DMS53 treated with DMSO at 0.1 percent for 48 hours (cell line): ENCODE measurements around the gene CARD14.
"Not testable (repeated sequence)": the region's sequence is repeated elsewhere in the genome, so short reads cannot be mapped to it uniquely, and the experiment has no call there.

ENCODE experiments used
- DNase-seq: peaks from one replicate; lab custom pipeline; 2025; ENCODE audit not compliant: unreplicated experiment; lab: John Stamatoyannopoulos, UW

CARD14 gene

GRCh38 chr17:80248001-80248893 is 78.4 kb downstream of the CARD14 start:
- no peak for DNase-seq

GRCh38 chr17:80248894-80249710 is 79.3 kb downstream of the CARD14 start:
- DNase-seq = no peak

GRCh38 chr17:80251966-80252365 is 82.1 kb downstream of the CARD14 start:
- no peak for DNase-seq

DNA sequence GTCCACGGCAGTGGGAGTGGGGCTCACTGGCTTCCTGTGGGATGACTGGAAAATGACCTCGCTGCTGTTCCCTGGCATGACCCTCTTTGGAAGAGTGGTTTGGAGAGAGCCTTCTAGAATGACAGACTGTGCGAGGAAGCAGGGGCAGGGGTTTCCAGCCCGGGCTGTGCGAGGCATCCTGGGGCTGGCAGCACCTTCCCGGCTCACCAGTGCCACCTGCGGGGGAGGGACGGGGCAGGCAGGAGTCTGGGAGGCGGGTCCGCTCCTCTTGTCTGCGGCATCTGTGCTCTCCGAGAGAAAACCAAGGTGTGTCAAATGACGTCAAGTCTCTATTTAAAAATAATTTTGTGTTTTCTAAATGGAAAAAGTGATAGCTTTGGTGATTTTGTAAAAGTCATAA is 83.0 kb downstream of the CARD14 start:
- DNase-seq = peak; percentile 59

DNA sequence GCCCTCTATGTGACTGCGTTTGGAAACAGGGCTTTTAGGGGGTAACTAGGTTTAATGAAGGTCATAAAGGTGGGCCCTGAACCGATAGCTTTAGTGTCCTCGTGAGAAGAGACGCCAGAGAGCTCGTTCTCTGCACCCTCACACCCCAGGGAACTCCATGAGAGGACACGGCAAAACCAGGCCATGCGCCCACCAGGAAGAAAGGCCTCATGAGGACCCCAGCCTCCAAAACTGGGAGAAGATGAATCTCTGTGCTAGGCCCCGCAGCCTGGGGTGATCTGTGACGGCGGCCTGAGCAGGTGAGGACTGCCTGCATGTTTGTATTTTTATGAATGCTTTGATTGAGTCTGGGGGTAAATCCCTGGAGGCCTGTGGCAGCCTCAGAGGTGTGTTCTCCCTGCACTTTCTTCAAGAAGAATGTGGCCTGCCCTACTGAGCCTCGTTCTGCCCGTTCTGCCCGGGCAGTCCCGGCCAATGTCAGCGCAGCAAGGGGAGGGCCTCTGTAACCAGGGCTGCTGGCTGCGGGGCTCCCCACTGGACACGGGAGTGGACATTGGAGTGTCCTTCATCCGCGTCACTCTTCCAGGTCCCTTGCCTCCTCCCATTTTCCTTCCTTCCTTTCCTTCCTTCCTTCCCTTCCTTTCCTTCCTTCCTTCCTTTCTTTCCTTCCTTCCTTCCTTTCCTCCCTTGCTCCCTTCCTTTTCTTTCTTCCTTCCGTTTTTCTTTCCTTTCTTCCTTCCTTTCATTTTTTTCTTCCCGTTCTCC is 84.0 kb downstream of the CARD14 start:
- DNase-seq = no peak

DNA sequence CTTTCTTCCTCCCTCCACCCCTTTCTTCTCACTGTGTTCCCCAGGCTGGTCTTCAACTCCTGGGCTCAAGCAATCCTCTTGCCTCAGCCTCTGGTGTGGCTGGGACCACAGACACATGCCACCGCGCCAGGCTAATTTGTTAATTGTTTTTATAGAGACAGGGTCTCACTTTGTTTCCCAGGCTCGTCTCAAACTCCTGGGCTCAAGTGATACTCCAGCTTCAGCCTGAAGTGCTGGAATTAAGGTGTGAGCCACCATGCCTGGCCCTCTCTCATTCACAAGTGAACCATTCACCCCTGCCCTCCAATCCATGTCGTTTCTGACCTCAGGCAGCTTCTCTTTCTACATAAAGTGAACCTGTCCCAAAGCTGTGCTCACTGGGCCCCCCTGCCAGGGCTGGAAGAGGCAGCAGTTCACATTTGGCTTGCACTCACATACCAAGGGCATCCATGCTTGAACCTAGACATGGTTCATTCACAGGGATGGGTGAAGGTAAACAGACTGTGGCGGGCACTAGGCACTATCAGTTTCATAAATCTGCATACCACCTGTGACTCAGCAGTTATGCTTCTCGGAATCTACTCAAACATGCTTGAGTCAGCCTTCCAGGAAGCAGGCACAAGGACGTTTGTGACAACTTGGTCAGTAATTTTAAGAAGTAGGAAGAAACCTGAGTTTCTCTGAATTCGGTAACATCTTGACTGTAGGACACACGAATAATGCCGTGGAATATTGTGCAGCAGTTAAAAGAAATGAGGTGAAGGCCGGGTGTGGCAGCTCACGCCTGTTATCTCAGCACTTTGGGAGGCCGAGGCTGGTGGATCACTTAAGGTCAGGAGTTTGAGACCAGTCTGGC is 84.8 kb downstream of the CARD14 start:
- peak; percentile 92 for DNase-seq

- DNase-seq = no peak
Measured at GRCh38 chr17:80256034-80256350, 86.2 kb downstream of the CARD14 start.

DNA sequence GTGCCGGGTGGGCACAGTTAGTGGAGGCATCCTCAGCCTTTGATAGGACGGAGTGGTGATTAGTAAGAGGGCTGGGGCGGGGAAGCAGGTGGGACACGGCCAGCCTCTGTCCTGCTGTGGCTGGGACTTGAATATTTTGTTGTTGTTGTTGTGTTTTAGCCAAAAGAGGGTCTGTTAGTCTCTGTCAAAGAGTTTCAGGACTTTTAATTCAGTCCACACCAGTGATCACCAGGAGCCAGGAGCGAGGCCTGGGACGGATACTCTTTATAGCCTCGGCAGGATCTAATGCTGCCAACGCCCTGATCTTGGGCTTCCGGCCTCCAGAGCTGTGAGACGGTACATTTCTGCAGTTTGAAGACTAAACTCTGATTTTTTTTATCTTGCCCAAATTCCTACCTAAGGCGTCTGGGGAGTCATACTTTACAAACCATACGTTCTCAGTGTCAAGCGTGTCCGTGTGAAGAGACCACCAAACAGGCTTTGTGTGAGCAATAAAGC is 87.9 kb downstream of the CARD14 start:
- DNase-seq = no peak

- not testable (repeated sequence) for DNase-seq
Measured at GRCh38 chr17:80258296-80258695, 88.5 kb downstream of the CARD14 start.
